HL-60 (cell line): Measurements from ENCODE around the gene EPB41L4B.

Source experiments
- CTCF ChIP-seq: IDR thresholded peaks from one replicate; pipeline ENCODE4 v1.5.1; 2011; ENCODE audit warnings: low read length, control low read depth, inconsistent platforms; ENCODE audit not compliant: insufficient read depth
- GABPA ChIP-seq: IDR thresholded peaks from 2 replicates; pipeline ENCODE4 v1.6.1; 2012; ENCODE audit warnings: low read depth
- POLR2AphosphoS5 ChIP-seq: IDR thresholded peaks from 2 replicates; pipeline ENCODE4 v1.6.1; 2012; ENCODE audit warnings: low read depth
- SPI1 ChIP-seq: IDR thresholded peaks from 2 replicates; pipeline ENCODE4 v1.6.1; 2012; ENCODE audit warnings: low read depth, mild to moderate bottlenecking, borderline replicate concordance
- TF ChIP-seq, protein P1 (sequence below): IDR thresholded peaks from 2 replicates; pipeline ENCODE4 v1.6.1; 2012; ENCODE audit warnings: low read depth; ENCODE audit not compliant: insufficient replicate concordance

GRCh38 chr9:109319017-109319625 lies 1.7 kb downstream of the EPB41L4B start:
- TF ChIP-seq GABPA, result no peak
- TF ChIP-seq, protein P1, sequence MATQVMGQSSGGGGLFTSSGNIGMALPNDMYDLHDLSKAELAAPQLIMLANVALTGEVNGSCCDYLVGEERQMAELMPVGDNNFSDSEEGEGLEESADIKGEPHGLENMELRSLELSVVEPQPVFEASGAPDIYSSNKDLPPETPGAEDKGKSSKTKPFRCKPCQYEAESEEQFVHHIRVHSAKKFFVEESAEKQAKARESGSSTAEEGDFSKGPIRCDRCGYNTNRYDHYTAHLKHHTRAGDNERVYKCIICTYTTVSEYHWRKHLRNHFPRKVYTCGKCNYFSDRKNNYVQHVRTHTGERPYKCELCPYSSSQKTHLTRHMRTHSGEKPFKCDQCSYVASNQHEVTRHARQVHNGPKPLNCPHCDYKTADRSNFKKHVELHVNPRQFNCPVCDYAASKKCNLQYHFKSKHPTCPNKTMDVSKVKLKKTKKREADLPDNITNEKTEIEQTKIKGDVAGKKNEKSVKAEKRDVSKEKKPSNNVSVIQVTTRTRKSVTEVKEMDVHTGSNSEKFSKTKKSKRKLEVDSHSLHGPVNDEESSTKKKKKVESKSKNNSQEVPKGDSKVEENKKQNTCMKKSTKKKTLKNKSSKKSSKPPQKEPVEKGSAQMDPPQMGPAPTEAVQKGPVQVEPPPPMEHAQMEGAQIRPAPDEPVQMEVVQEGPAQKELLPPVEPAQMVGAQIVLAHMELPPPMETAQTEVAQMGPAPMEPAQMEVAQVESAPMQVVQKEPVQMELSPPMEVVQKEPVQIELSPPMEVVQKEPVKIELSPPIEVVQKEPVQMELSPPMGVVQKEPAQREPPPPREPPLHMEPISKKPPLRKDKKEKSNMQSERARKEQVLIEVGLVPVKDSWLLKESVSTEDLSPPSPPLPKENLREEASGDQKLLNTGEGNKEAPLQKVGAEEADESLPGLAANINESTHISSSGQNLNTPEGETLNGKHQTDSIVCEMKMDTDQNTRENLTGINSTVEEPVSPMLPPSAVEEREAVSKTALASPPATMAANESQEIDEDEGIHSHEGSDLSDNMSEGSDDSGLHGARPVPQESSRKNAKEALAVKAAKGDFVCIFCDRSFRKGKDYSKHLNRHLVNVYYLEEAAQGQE, result no peak
- TF ChIP-seq CTCF, result no peak
- TF ChIP-seq POLR2AphosphoS5, result no peak
- TF ChIP-seq SPI1, result no peak
